ENCODE data around the gene ELF4. TPM values are rescaled to one million over a fixed set of nuclear protein-coding genes. Genes with fewer than 3 reads are reported as not detected.

Gene ELF4
- total and polyA plus RNA-seq, 2 of the 4 experiments (the other 2 are of a cell fraction), result 10.9 to 19.0 TPM

DNA sequence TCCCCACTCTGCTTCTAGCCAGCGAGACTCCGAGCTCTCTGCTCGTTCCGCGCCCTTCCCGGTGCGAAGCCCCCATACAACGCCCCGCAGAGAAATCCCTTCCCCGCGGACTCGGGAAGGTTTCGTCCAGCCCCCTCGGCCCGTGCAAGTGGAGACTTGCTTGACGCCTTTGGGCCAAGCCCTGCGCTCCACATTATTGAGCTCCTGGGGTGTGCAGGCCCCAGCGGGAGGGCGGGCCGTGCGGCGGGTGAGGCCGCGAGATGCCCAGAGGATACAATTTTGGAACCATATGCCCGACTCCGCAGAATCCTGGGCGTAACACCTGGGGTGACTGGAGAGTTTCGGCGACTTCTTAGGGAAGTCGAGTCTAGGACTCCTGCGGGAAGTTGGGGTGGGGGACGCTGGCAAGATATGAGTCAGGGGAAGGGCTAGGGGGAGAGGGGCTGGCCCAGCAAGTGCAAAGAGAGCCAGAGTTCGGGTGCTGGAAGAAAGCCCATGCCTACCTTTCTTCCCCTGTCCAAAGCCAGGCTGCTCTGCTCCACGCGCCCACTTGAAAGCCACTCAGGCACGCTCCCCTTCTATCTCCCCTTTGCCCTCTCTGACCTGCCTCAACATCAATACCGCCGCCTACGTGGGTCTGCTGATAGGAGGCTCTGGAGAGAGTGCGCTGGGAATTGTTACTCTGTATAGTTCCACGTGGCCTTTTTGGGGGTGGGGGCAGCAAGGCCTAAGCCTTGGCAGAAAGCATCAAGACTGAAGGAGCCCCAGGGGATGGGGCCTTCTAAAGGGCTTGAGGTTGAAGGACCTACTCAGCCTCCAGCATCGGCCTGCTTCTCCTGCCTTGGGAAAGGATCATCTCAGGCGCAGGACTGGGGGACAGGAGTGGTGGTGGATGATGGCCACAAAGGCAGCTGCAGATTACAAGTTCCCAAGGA, 1.2 kb upstream of the ELF4 start (continued):
- TF ChIP-seq BHLHE40 (IDR thresholded peaks at IDR 0.05; ENCODE audit: low read depth, low read length), result no peak
- TF ChIP-seq FOS (IDR thresholded peaks at IDR 0.05; ENCODE audit: low read depth, low read length), result no peak
- no peak for TF ChIP-seq RAD21 (IDR thresholded peaks at IDR 0.05; ENCODE audit: low read length)
- TF ChIP-seq NFE2L2 (IDR thresholded peaks at IDR 0.05; ENCODE audit: low read depth, low read length), result no peak
